ENCODE measurements around the gene SLC2A4RG. TPM values are rescaled to one million over a fixed set of nuclear protein-coding genes. Genes with fewer than 3 reads are reported as not detected.

SLC2A4RG gene
- total RNA-seq, 4 donors from 2014 or later: 79.9 to 127 (median 96.2) TPM

DNA sequence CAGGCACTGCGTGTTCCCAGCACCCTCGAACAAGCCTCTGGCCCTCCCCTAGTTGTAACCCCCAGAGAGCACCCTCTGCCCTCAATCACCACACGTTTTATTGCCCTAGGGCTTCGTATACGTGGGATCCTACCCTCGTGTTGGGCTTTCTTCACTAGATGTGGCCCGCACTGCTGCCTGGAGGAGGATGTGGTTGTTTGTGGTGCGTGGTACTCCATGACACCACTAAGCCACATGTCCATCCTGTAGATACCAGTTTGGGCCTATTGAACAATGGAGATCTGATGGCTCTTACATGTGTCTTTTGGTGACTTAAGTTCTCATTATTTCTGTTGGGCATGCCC is 17.0 kb downstream of the SLC2A4RG start:
- H3K4me3 ChIP-seq (ENCODE audit: low read depth, poor library complexity, severe bottlenecking): no peak overlapping the region
- TF ChIP-seq, protein P1, sequence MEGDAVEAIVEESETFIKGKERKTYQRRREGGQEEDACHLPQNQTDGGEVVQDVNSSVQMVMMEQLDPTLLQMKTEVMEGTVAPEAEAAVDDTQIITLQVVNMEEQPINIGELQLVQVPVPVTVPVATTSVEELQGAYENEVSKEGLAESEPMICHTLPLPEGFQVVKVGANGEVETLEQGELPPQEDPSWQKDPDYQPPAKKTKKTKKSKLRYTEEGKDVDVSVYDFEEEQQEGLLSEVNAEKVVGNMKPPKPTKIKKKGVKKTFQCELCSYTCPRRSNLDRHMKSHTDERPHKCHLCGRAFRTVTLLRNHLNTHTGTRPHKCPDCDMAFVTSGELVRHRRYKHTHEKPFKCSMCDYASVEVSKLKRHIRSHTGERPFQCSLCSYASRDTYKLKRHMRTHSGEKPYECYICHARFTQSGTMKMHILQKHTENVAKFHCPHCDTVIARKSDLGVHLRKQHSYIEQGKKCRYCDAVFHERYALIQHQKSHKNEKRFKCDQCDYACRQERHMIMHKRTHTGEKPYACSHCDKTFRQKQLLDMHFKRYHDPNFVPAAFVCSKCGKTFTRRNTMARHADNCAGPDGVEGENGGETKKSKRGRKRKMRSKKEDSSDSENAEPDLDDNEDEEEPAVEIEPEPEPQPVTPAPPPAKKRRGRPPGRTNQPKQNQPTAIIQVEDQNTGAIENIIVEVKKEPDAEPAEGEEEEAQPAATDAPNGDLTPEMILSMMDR (IDR thresholded peaks at IDR 0.05): no peak
- no peak for TF ChIP-seq POLR2A (IDR thresholded peaks at IDR 0.05)
- WGBS, 2 donors: 55 to 65% methylated on average over 8 of the region's 8 CpGs
- DNase-seq (ENCODE audit: low spot score in 2 of 2): no peak
- intact Hi-C loops (cut with DNase I; ENCODE audit: low total_unique reads): no loop called here

DNA sequence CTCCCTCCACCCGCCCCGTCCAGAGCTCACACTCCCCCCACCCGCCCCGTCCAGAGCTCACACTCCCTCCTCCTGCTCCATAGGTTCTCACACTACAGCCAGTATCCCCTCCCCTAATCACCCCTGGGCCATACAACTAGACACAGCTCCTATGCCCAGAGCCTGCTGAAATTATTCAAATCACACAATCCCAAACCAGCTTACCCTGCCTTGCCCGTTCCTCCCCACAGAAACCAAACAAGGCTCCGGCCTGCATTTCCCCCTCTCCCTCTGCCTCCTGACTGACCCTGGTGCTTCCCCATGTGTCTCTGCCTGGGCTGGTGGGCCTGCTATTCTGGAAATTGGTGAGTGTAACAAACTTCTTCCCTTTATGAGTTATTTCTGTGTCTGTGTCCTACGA is 18.6 kb downstream of the SLC2A4RG start:
- no peak for DNase-seq (ENCODE audit: low spot score in 2 of 2)
- no peak overlapping the region for H3K4me3 ChIP-seq (ENCODE audit: low read depth, poor library complexity, severe bottlenecking)
- WGBS, 2 donors: 86 to 97% methylated on average over 3 to 5 of the region's 7 CpGs
- intact Hi-C loops (cut with DNase I; ENCODE audit: low total_unique reads): no loop called here
- TF ChIP-seq, protein P1 (IDR thresholded peaks at IDR 0.05): no peak
- no peak for TF ChIP-seq POLR2A (IDR thresholded peaks at IDR 0.05)

DNA sequence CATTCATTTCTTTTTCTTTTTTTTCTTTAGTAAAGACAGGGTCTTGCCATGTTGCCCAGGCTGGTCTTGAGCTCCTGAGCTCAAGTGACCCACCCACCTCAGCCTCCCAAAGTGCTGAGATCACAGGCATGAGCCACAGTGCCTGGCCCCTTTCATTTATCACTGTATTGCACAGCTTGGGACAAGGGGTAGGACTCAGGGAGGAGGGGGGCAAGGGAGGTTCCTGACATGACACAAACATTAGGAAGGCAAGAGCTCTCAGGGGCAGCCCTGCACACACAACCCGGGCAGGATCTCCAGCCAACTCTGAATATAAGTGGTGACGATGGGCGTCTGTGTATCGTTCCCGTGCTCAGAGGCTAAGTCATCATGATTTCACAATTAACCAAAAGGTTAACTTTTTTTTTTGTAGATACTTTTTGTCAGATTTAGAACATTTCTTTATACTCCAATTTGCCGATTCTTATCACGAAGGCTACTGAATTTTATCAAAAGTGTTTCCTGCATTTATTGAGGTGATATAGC is 19.9 kb downstream of the SLC2A4RG start:
- WGBS, 2 donors: 87 to 90% methylated on average over 7 of the region's 7 CpGs
- TF ChIP-seq, protein P1 (IDR thresholded peaks at IDR 0.05): no peak
- TF ChIP-seq POLR2A (IDR thresholded peaks at IDR 0.05): no peak
- H3K4me3 ChIP-seq (ENCODE audit: low read depth, poor library complexity, severe bottlenecking): no peak overlapping the region

DNA sequence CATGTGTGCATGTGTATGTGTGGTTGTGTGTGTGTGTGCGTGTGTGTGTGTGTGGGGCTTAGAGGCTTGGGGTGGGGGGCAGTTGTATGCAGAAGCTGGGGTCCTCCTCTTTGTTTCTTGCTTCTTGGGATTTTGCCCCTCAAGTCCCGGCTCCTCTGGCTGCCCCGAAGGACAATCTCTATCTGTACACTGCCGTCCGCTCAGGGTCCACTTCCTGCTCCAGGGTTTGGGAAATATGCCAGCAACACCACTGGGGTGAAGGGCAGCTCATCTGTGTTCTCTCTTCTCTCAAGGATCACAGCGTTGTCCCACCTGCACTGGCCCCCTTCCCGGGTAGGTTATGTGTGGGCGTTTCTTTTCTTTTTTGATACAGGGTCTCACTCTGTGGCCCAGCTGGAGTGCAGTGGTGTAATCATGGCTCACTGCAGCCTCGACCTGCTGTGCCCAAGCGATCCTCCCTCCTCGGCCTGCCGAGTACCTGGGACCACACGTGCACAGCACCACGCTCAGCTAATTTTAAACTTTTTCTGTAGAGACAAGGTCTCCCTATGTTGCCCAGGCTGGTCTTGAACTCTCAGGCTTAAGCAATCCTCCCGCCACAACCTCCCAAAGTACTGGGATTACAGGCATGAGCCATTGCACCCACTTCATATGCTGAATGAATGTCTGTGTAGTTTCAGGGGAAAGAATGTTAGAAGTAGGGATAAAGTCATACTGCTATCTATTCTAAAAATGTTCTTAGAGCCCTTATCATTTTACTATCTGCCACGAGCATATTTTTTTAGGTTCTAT is 25.7 kb downstream of the SLC2A4RG start:
- intact Hi-C loops (cut with DNase I; ENCODE audit: low total_unique reads): no loop called here
- TF ChIP-seq, protein P1 (IDR thresholded peaks at IDR 0.05): no peak
- TF ChIP-seq POLR2A (IDR thresholded peaks at IDR 0.05): no peak
- 87 to 91% methylated on average over 16 of the region's 16 CpGs for WGBS, 2 donors
- DNase-seq (ENCODE audit: low spot score in 2 of 2): no peak
- no peak overlapping the region for H3K4me3 ChIP-seq (ENCODE audit: low read depth, poor library complexity, severe bottlenecking)

More for the DNA sequence above, 19.9 kb downstream of the SLC2A4RG start:
- DNase-seq (ENCODE audit: low spot score in 2 of 2): no peak
- intact Hi-C loops (cut with DNase I; ENCODE audit: low total_unique reads): no loop called here

DNA sequence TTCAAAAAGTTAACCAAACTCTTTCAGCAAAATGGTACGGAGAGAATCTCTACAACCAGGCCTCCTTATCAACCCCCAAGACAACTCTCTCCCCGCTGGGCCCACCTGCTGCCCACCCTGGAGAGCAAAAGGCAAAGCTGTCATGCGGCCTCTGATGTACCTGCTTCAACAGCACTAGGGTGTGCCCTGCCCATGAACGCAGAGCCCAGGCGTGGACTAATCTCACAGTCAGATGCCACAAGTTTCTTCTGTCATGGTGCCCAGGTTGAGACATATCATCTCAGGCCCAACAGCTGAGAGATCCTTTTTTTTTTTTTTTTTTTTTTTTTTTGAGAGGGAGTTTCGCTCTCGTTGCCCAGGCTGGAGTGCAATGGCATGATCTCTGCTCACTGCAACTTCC is 26.3 kb downstream of the SLC2A4RG start:
- no peak overlapping the region for H3K4me3 ChIP-seq (ENCODE audit: low read depth, poor library complexity, severe bottlenecking)
- intact Hi-C loops (cut with DNase I; ENCODE audit: low total_unique reads): no loop called here
- 90% methylated on average over 7 of the region's 7 CpGs for WGBS, 2 donors
- no peak for DNase-seq (ENCODE audit: low spot score in 2 of 2)
- no peak for TF ChIP-seq POLR2A (IDR thresholded peaks at IDR 0.05)
- TF ChIP-seq, protein P1 (IDR thresholded peaks at IDR 0.05): no peak

All from lower leg skin (tissue), 4 donors.